ENCODE measurements around the gene SYCP3. TPM values are rescaled to one million over a fixed set of nuclear protein-coding genes. Genes with fewer than 3 reads are reported as not detected.
"Not testable (repeated sequence)": the region's sequence is repeated elsewhere in the genome, so short reads cannot be mapped to it uniquely, and the experiment has no call there.

SYCP3 gene
- polyA plus RNA-seq, 4 donors: 0.21 to 2.0 (median 1.3) TPM

GRCh38 chr12:101685092-101685491 lies 54.2 kb downstream of the SYCP3 start:
- no peak for DNase-seq (ENCODE audit: low read depth in 4 of 4, low spot score in 3 of 4)

- DNase-seq (ENCODE audit: low read depth in 4 of 4, low spot score in 3 of 4): not testable (repeated sequence)
Observed at GRCh38 chr12:101681627-101682026, 57.6 kb downstream of the SYCP3 start.

GRCh38 chr12:101680647-101681046 lies 58.6 kb downstream of the SYCP3 start:
- DNase-seq (ENCODE audit: low read depth in 4 of 4, low spot score in 3 of 4): no peak

- DNase-seq (ENCODE audit: low read depth in 4 of 4, low spot score in 3 of 4): no peak
Observed at GRCh38 chr12:101680240-101680639, 59.0 kb downstream of the SYCP3 start.

Other genes with a start within 250 kb of the SYCP3 start
- gene MYBPC1, start 144.5 kb downstream of the SYCP3 start, polyA plus RNA-seq (ENCODE audit: insufficient read length in 4 of 4): under 1 TPM in 2 of 4 donors, not detected in 2; 0.11 to 0.21 TPM
- 10 to 100 TPM; 37.9 to 60.6 (median 45.3) TPM for gene CHPT1, start 41.8 kb downstream of the SYCP3 start, polyA plus RNA-seq (ENCODE audit: insufficient read length in 4 of 4)
- 10 to 100 TPM; 29.1 to 38.5 (median 36.8) TPM for gene GNPTAB, start 91.5 kb upstream of the SYCP3 start, polyA plus RNA-seq (ENCODE audit: insufficient read length in 4 of 4)
- gene DRAM1, start 138.1 kb upstream of the SYCP3 start, polyA plus RNA-seq (ENCODE audit: insufficient read length in 4 of 4): 10 to 100 TPM; 13.4 to 20.8 (median 20.2) TPM

All from left renal pelvis (tissue), 4 donors.